WTC11 (cell line): Measurements from ENCODE around the gene SLC2A10.

ENCODE experiments used
- AFF4 ChIP-seq: sonication (generic); formaldehyde crosslinking; IDR thresholded peaks from 2 replicates; pipeline ENCODE4 v1.8.1; 2023; ENCODE audit warnings: mild to moderate bottlenecking, missing genetic modification reagents, borderline replicate concordance
- CREM ChIP-seq: sonication (generic); formaldehyde crosslinking; IDR thresholded peaks from 2 replicates; pipeline ENCODE4 v1.8.1; 2022; ENCODE audit warnings: mild to moderate bottlenecking, missing genetic modification reagents, moderate library complexity
- CTCF ChIP-seq: fragments of 200-600 bp; IDR thresholded peaks from 2 replicates; pipeline ENCODE4 v1.8.0; 2022; ENCODE audit warnings: antibody characterized with exemption
- E2F1 ChIP-seq: sonication (generic); formaldehyde crosslinking; IDR thresholded peaks from 2 replicates; pipeline ENCODE4 v1.8.0; 2022; ENCODE audit warnings: mild to moderate bottlenecking, missing genetic modification reagents
- ETV6 ChIP-seq: sonication (generic); formaldehyde crosslinking; IDR thresholded peaks from 2 replicates; pipeline ENCODE4 v1.8.1; 2022; ENCODE audit warnings: mild to moderate bottlenecking, missing genetic modification reagents
- KAT7 ChIP-seq: sonication (generic); formaldehyde crosslinking; IDR thresholded peaks from 2 replicates; pipeline ENCODE4 v1.8.1; 2023; ENCODE audit warnings: missing genetic modification reagents, mild to moderate bottlenecking, borderline replicate concordance
- MAX ChIP-seq: sonication (generic); formaldehyde crosslinking; IDR thresholded peaks from 2 replicates; pipeline ENCODE4 v1.8.0; 2022; ENCODE audit warnings: mild to moderate bottlenecking, missing genetic modification reagents
- TEAD4 ChIP-seq: sonication (generic); formaldehyde crosslinking; IDR thresholded peaks from 2 replicates; pipeline ENCODE4 v1.8.0; 2022; ENCODE audit warnings: mild to moderate bottlenecking, missing genetic modification reagents
- TP53 ChIP-seq: sonication (generic); formaldehyde crosslinking; IDR thresholded peaks from 2 replicates; pipeline ENCODE4 v1.8.1; 2023; ENCODE audit warnings: mild to moderate bottlenecking, missing genetic modification reagents
- ZMAT4 ChIP-seq: fragments of 250-450 bp; sonication (Bioruptor Pico); IDR thresholded peaks from 2 replicates; pipeline ENCODE4 v1.9.0; 2021; ENCODE audit warnings: mild to moderate bottlenecking
- ZNF121 ChIP-seq: sonication (generic); formaldehyde crosslinking; IDR thresholded peaks from 2 replicates; pipeline ENCODE4 v1.8.0; 2023; ENCODE audit warnings: missing genetic modification reagents
- ZNF281 ChIP-seq: sonication (generic); formaldehyde crosslinking; IDR thresholded peaks from 2 replicates; pipeline ENCODE4 v1.8.0; 2023; ENCODE audit warnings: mild to moderate bottlenecking, missing genetic modification reagents
- ZNF416 ChIP-seq: fragments of 250-450 bp; sonication (Bioruptor Pico); IDR thresholded peaks from 2 replicates; pipeline ENCODE4 v1.9.0; 2021; ENCODE audit warnings: mild to moderate bottlenecking, inconsistent platforms

GRCh38 chr20:46779831-46780230 lies 70.4 kb downstream of the SLC2A10 start:
- TF ChIP-seq ZNF121: no peak
- no peak for TF ChIP-seq KAT7 (CRISPR knock-in tag)
- no peak for TF ChIP-seq ZNF416 (CRISPR knock-in tag)
- TF ChIP-seq TEAD4: no peak
- TF ChIP-seq CTCF: no peak
- no peak for TF ChIP-seq ZMAT4 (CRISPR knock-in tag)
- TF ChIP-seq ZNF281 (CRISPR knock-in tag): no peak
- no peak for TF ChIP-seq TP53 (CRISPR knock-in tag)
- no peak for TF ChIP-seq E2F1 (CRISPR knock-in tag)
- no peak for TF ChIP-seq AFF4 (CRISPR knock-in tag)
- TF ChIP-seq ETV6 (CRISPR knock-in tag): no peak
- TF ChIP-seq CREM: no peak
- no peak for TF ChIP-seq MAX (CRISPR knock-in tag)
